ENCODE data around the gene SLC38A6. TPM values are rescaled to one million over a fixed set of nuclear protein-coding genes. Genes with fewer than 3 reads are reported as not detected.
A peak's percentile ranks its signal among the peaks of the same experiment; 100 is the strongest.

SLC38A6 gene
- total RNA-seq, 1 experiment from 2014 or later, result 28.0 TPM

- H3K4me1 ChIP-seq (ENCODE audit: insufficient read depth, low read length, poor library complexity, severe bottlenecking), result peaks cover 33% of the 10 kb centered on the region
- ChIA-PET POLR2A (ENCODE audit: low non-redundant PET) (no interaction called here), CTCF (no interaction called here)
- H3K27ac ChIP-seq (ENCODE audit: low read depth, low read length, poor library complexity, severe bottlenecking), result no peak overlapping the region
- DNase-seq (ENCODE audit: low spot score), result no peak
- BruUV-seq (replicated peaks), result no TSS peak
- H3K9me3 ChIP-seq (ENCODE audit: low read depth, low read length, poor library complexity, severe bottlenecking), result peaks cover 8% of the 10 kb centered on the region
- no peak overlapping the region for H3K4me3 ChIP-seq (ENCODE audit: low read depth, low read length, poor library complexity, severe bottlenecking)
- intact Hi-C loops (cut with micrococcal nuclease; ENCODE audit: unreplicated experiment), result no loop called here
- TF ChIP-seq EZH2 (IDR thresholded peaks at IDR 0.05; ENCODE audit: borderline replicate concordance, low read depth, low read length, poor library complexity, severe bottlenecking) (no peak), CTCF (conservative IDR thresholded peaks at IDR 0.05; ENCODE audit: low read depth, low read length) (no peak)
- no peaks in the 10 kb centered on the region for H3K36me3 ChIP-seq (ENCODE audit: insufficient read depth, low read length, poor library complexity, severe bottlenecking)
- no peaks in the 10 kb centered on the region for H3K27me3 ChIP-seq (replicated peaks; ENCODE audit: insufficient read depth, low read depth, low read length, poor library complexity)
Measured at GRCh38 chr14:61098721-61099120, 117.7 kb downstream of the SLC38A6 start.

GRCh38 chr14:61099216-61099835 lies 118.3 kb downstream of the SLC38A6 start:
- Histone ChIP-seq H3K4me1 (ENCODE audit: insufficient read depth, low read length, poor library complexity, severe bottlenecking) (peaks cover 39% of the 10 kb centered on the region), H3K9me3 (ENCODE audit: low read depth, low read length, poor library complexity, severe bottlenecking) (peaks cover 8% of the 10 kb centered on the region), H3K27me3 (replicated peaks; ENCODE audit: insufficient read depth, low read depth, low read length, poor library complexity) (no peaks in the 10 kb centered on the region), H3K27ac (ENCODE audit: low read depth, low read length, poor library complexity, severe bottlenecking) (no peak overlapping the region), H3K4me3 (ENCODE audit: low read depth, low read length, poor library complexity, severe bottlenecking) (no peak overlapping the region), H3K36me3 (ENCODE audit: insufficient read depth, low read length, poor library complexity, severe bottlenecking) (no peaks in the 10 kb centered on the region)
- TF ChIP-seq EZH2 (IDR thresholded peaks at IDR 0.05; ENCODE audit: borderline replicate concordance, low read depth, low read length, poor library complexity, severe bottlenecking) (no peak), CTCF (conservative IDR thresholded peaks at IDR 0.05; ENCODE audit: low read depth, low read length) (no peak)
- POLR2A ChIA-PET (ENCODE audit: low non-redundant PET), result no interaction called here
- no TSS peak for BruUV-seq (replicated peaks)
- no peak for DNase-seq (ENCODE audit: low spot score)
- intact Hi-C loops (cut with micrococcal nuclease; ENCODE audit: unreplicated experiment), result no loop called here
- CTCF ChIA-PET, result no interaction called here

GRCh38 chr14:61101803-61102548 lies 120.9 kb downstream of the SLC38A6 start:
- TF ChIP-seq CTCF (conservative IDR thresholded peaks at IDR 0.05; ENCODE audit: low read depth, low read length) (no peak), EZH2 (IDR thresholded peaks at IDR 0.05; ENCODE audit: borderline replicate concordance, low read depth, low read length, poor library complexity, severe bottlenecking) (no peak)
- Histone ChIP-seq H3K36me3 (ENCODE audit: insufficient read depth, low read length, poor library complexity, severe bottlenecking) (no peaks in the 10 kb centered on the region), H3K9me3 (ENCODE audit: low read depth, low read length, poor library complexity, severe bottlenecking) (peaks cover 8% of the 10 kb centered on the region), H3K27ac (ENCODE audit: low read depth, low read length, poor library complexity, severe bottlenecking) (peak overlapping the region; percentile 96), H3K4me1 (ENCODE audit: insufficient read depth, low read length, poor library complexity, severe bottlenecking) (peaks cover 56% of the 10 kb centered on the region), H3K27me3 (replicated peaks; ENCODE audit: insufficient read depth, low read depth, low read length, poor library complexity) (no peaks in the 10 kb centered on the region), H3K4me3 (ENCODE audit: low read depth, low read length, poor library complexity, severe bottlenecking) (no peak overlapping the region)
- POLR2A ChIA-PET (ENCODE audit: low non-redundant PET), result no interaction called here
- DNase-seq (ENCODE audit: low spot score), result peak; percentile 91
- BruUV-seq (replicated peaks), result TSS peak; percentile 69
- intact Hi-C loops (cut with micrococcal nuclease; ENCODE audit: unreplicated experiment), result loop anchor here (2.0 to 5.0 kb wide), 5 partner anchors 70 to 475 kb away; partner anchors contain the start of genes SLC38A6 and TRMT5
- CTCF ChIA-PET, result no interaction called here

Other genes with a start within 250 kb of the SLC38A6 start
- gene MNAT1, start 246.5 kb upstream of the SLC38A6 start, total RNA-seq (2021), result 70.9 and 79.6 TPM in 2 replicates
- 21.9 and 26.2 TPM in 2 replicates for gene TRMT5, start 166 bp upstream of the SLC38A6 start, total RNA-seq (2021)

Data from A673 (cell line).